AG04450 (cell line): Measurements from ENCODE around the gene NTM. TPM values are rescaled to one million over a fixed set of nuclear protein-coding genes. Genes with fewer than 3 reads are reported as not detected.
A peak's percentile ranks its signal among the peaks of the same experiment; 100 is the strongest.

Source experiments
- CTCF ChIA-PET: fragments of 300-600, 350-600 bp; formaldehyde crosslinking; extraction: SDS; loops from one replicate; lab custom pipeline; 2022; ENCODE audit warnings: antibody characterized with exemption, inconsistent platforms; lab: Charles Lee
- POLR2A ChIA-PET: fragments of 350-600 bp; formaldehyde crosslinking; extraction: SDS; loops from one replicate; lab custom pipeline; 2021; ENCODE audit warnings: antibody characterized with exemption, inconsistent platforms; lab: Yijun Ruan, JAX
- DNase-seq: peaks from one replicate; pipeline ENCODE4 v3.0.0-alpha.2; 2011; ENCODE audit warnings: low read depth, low spot score
- H3K27ac ChIP-seq: one replicate; pipeline ENCODE4 v1.5.1; 2012; ENCODE audit warnings: low read depth, low read length, control low read depth
- H3K27me3 ChIP-seq: one replicate; pipeline ENCODE4 v1.6.0; 2012; ENCODE audit warnings: low read length; ENCODE audit not compliant: control insufficient read depth, insufficient read depth
- H3K4me3 ChIP-seq: 2 replicates; pipeline ENCODE4 v1.5.1; 2011; ENCODE audit warnings: mild to moderate bottlenecking, low read depth, low read length, control low read depth
- H3K9me3 ChIP-seq: 2 replicates; pipeline ENCODE4 v1.5.1; 2012; ENCODE audit warnings: low read length; ENCODE audit not compliant: control insufficient read depth, insufficient read depth
- CTCF ChIP-seq: IDR thresholded peaks from 2 replicates; pipeline ENCODE4 v1.5.1; 2011; ENCODE audit warnings: low read depth, low read length, control low read depth, inconsistent platforms
- polyA plus RNA-seq: library from polyadenylated mRNA; depleted of rRNA; stranded (reverse); fragments of >200 nt; gene quantifications from 2 replicates; pipeline ENCODE4 v1.2.3, GENCODE V29; 2011

The NTM gene
- polyA plus RNA-seq, 1 experiment, result 26.9 TPM

GRCh38 chr11:131750692-131751091 lies 380.3 kb downstream of the NTM start:
- ChIA-PET POLR2A (interaction anchor here (0.8 kb wide), 1 partner anchor 379 kb away, joined by 6 read pairs; no protein-coding TSS in a partner anchor), CTCF (interaction anchor here (1.3 kb wide), 1 partner anchor 55 kb away, joined by 4 read pairs; no protein-coding TSS in a partner anchor)
- no peak overlapping the region for H3K4me3 ChIP-seq
- no peaks in the 10 kb centered on the region for H3K27me3 ChIP-seq
- H3K9me3 ChIP-seq, result no peaks in the 10 kb centered on the region; the same call in 1 of the 2 replicates
- DNase-seq, result no peak
- H3K27ac ChIP-seq, result peak overlapping the region; percentile 21
- no peak for TF ChIP-seq CTCF

- Histone ChIP-seq H3K4me3 (no peak overlapping the region), H3K27ac (no peak overlapping the region), H3K9me3 (no peaks in the 10 kb centered on the region; the same call in 1 of the 2 replicates), H3K27me3 (no peaks in the 10 kb centered on the region)
- ChIA-PET CTCF (interaction anchor here (0.7 to 5.3 kb wide), 3 partner anchors 14 to 113 kb away, joined by 3 to 28 read pairs (median 4); no protein-coding TSS in a partner anchor), POLR2A (no interaction called here)
- DNase-seq, result no peak
- no peak for TF ChIP-seq CTCF
Measured at GRCh38 chr11:131754671-131755070, 384.3 kb downstream of the NTM start.

GRCh38 chr11:131756479-131757110 lies 386.2 kb downstream of the NTM start:
- ChIA-PET CTCF (interaction anchor here (0.7 to 5.3 kb wide), 7 partner anchors 9 to 1090 kb away, joined by 3 to 68 read pairs (median 9); no protein-coding TSS in a partner anchor), POLR2A (interaction anchor here (0.6 kb wide), 1 partner anchor 359 kb away, joined by 3 read pairs; no protein-coding TSS in a partner anchor)
- no peak overlapping the region for H3K27ac ChIP-seq
- no peaks in the 10 kb centered on the region for H3K27me3 ChIP-seq
- H3K4me3 ChIP-seq, result no peak overlapping the region
- no peak for DNase-seq
- H3K9me3 ChIP-seq, result no peaks in the 10 kb centered on the region
- TF ChIP-seq CTCF, result no peak

GRCh38 chr11:131758726-131759125 lies 388.3 kb downstream of the NTM start:
- POLR2A ChIA-PET, result interaction anchor here (0.7 kb wide), 2 partner anchors 84 to 852 kb away, joined by 3 to 4 read pairs; no protein-coding TSS in a partner anchor
- TF ChIP-seq CTCF, result no peak
- Histone ChIP-seq H3K4me3 (no peak overlapping the region), H3K27ac (no peak overlapping the region), H3K9me3 (no peaks in the 10 kb centered on the region), H3K27me3 (no peaks in the 10 kb centered on the region)
- DNase-seq, result no peak
- CTCF ChIA-PET, result interaction anchor here (1.5 to 5.3 kb wide), 4 partner anchors 11 to 109 kb away, joined by 3 to 68 read pairs (median 18); no protein-coding TSS in a partner anchor

- Histone ChIP-seq H3K4me3 (no peak overlapping the region), H3K9me3 (no peaks in the 10 kb centered on the region), H3K27me3 (no peaks in the 10 kb centered on the region), H3K27ac (no peak overlapping the region)
- CTCF ChIA-PET, result interaction anchor here (1.5 to 5.3 kb wide), 4 partner anchors 11 to 109 kb away, joined by 3 to 68 read pairs (median 18); no protein-coding TSS in a partner anchor
- POLR2A ChIA-PET, result no interaction called here
- no peak for TF ChIP-seq CTCF
- DNase-seq, result no peak
Measured at GRCh38 chr11:131759140-131759539, 388.7 kb downstream of the NTM start.
